Measurements from ENCODE around the gene SPESP1.

DNA sequence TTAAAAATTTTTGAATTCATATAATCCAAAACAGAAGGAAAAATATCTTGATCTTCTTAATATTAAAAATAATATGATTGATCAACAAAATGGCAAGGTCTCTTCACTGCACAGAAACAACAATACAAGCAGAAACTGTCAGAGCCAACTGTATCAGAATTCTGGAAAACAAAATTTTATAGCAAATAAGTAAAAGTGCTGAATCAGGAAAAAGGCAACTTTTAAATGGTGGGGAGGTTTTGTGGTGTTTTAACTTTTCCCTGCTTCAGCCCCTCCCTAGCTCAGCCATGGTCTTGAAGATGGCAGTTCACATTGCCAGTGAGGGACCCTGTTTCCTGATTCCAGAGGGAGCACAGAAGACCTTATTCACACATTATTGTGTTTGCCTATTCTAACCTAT, 37.6 kb downstream of the SPESP1 start:
- TF ChIP-seq, protein P1, sequence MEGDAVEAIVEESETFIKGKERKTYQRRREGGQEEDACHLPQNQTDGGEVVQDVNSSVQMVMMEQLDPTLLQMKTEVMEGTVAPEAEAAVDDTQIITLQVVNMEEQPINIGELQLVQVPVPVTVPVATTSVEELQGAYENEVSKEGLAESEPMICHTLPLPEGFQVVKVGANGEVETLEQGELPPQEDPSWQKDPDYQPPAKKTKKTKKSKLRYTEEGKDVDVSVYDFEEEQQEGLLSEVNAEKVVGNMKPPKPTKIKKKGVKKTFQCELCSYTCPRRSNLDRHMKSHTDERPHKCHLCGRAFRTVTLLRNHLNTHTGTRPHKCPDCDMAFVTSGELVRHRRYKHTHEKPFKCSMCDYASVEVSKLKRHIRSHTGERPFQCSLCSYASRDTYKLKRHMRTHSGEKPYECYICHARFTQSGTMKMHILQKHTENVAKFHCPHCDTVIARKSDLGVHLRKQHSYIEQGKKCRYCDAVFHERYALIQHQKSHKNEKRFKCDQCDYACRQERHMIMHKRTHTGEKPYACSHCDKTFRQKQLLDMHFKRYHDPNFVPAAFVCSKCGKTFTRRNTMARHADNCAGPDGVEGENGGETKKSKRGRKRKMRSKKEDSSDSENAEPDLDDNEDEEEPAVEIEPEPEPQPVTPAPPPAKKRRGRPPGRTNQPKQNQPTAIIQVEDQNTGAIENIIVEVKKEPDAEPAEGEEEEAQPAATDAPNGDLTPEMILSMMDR (IDR thresholded peaks at IDR 0.05), result no peak
- TF ChIP-seq, protein P2, sequence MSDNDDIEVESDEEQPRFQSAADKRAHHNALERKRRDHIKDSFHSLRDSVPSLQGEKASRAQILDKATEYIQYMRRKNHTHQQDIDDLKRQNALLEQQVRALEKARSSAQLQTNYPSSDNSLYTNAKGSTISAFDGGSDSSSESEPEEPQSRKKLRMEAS (IDR thresholded peaks at IDR 0.05), result no peak
- no peak for TF ChIP-seq CHD2 (IDR thresholded peaks at IDR 0.05; ENCODE audit: low read length, partially characterized antibody)
- TF ChIP-seq SMC3 (IDR thresholded peaks at IDR 0.05), result no peak
- TF ChIP-seq CHD4 (IDR thresholded peaks at IDR 0.05; ENCODE audit: borderline replicate concordance), result no peak
- no peak for TF ChIP-seq HDAC2 (IDR thresholded peaks at IDR 0.05)
- no peak for TF ChIP-seq POLR2A (IDR thresholded peaks at IDR 0.05; ENCODE audit: low read length)
- TF ChIP-seq ESRRA (IDR thresholded peaks at IDR 0.05; ENCODE audit: borderline replicate concordance, low read length), result no peak
- TF ChIP-seq EHF (CRISPR knock-in tag; IDR thresholded peaks at IDR 0.05), result no peak
- no peak for TF ChIP-seq ZFP36 (IDR thresholded peaks at IDR 0.05; ENCODE audit: borderline replicate concordance, partially characterized antibody)
- TF ChIP-seq MYC (IDR thresholded peaks at IDR 0.05; ENCODE audit: borderline replicate concordance, low read length), result no peak
- TF ChIP-seq, protein P3, sequence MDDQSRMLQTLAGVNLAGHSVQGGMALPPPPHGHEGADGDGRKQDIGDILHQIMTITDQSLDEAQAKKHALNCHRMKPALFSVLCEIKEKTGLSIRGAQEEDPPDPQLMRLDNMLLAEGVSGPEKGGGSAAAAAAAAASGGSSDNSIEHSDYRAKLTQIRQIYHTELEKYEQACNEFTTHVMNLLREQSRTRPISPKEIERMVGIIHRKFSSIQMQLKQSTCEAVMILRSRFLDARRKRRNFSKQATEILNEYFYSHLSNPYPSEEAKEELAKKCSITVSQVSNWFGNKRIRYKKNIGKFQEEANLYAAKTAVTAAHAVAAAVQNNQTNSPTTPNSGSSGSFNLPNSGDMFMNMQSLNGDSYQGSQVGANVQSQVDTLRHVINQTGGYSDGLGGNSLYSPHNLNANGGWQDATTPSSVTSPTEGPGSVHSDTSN (IDR thresholded peaks at IDR 0.05), result no peak
- TF ChIP-seq, protein P4, sequence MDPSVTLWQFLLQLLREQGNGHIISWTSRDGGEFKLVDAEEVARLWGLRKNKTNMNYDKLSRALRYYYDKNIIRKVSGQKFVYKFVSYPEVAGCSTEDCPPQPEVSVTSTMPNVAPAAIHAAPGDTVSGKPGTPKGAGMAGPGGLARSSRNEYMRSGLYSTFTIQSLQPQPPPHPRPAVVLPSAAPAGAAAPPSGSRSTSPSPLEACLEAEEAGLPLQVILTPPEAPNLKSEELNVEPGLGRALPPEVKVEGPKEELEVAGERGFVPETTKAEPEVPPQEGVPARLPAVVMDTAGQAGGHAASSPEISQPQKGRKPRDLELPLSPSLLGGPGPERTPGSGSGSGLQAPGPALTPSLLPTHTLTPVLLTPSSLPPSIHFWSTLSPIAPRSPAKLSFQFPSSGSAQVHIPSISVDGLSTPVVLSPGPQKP (IDR thresholded peaks at IDR 0.05; ENCODE audit: low read depth, low read length), result no peak
- TF ChIP-seq ZC3H11A (IDR thresholded peaks at IDR 0.05), result no peak

Measured in A549 (cell line).